ENCODE measurements around the gene CSAD.

Gene CSAD

GRCh38 chr12:53180220-53180930 is at the start of gene CSAD, which contains the start of gene ZNF740:
TSS of gene CSAD (minus strand) at chr12:53180925. CDS start at chr12:53173470, 7,455 bp downstream.
TSS of gene ZNF740 (plus strand) at chr12:53180722. CDS start at chr12:53181984, 1,262 bp downstream.
- peak; percentile 98 for DNase-seq

DNA sequence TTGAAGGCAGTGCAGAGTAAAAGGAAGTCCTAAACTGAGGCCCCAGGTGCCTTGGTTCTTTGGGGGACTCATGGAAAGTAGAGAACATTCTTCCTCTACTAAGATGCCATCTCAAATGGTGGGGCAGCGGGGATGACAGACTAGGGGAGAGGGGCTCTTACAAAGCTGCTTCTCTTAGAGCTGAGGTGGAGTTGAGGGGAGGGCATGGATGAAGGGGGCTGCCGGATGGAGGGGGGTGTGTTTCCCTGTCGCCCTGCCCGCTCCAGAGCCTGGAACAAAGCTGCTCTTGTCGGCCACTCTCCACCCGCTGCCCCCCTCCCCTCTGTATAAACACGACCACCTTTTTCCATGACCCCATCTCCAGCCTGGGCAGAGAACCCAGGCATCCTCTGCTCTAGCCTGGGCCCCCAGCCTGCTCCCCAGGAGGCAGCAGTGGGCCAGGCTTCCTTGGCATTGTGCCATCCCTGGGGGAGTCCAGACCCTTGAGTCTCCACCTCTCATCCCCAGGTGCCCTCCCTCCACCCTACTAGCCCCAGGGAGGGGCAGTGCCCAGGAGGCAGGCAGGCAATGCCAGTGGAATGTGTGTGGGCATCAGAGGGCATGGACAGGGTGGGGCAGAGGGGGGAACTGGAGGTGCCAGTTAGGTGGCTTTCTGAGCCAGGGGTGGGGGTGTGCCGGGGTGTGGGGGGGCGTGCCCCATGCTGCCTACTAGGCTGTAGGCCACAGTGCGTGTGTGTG is 49.6 kb upstream of the CSAD start:
- no peak for DNase-seq

DNA sequence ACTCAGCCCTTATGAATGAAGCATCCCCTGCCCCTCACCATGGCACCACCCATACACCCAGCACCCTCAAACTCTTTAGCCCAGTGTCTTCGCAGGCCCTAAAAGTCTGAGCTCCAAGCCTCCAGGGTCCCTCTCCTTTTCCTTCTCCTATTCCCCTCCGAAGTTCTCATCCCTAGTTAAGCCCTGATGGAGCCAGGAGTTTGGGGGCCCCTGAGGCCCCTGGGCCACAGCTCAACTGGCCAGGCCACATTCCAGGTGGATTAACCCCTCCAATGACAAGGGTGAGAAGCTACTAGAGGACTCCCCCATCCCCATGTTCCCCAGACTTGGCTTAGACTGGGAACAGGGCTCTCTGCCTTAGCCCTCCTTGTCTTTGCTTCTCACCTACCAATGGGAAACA is 48.7 kb upstream of the CSAD start:
- DNase-seq = no peak

DNA sequence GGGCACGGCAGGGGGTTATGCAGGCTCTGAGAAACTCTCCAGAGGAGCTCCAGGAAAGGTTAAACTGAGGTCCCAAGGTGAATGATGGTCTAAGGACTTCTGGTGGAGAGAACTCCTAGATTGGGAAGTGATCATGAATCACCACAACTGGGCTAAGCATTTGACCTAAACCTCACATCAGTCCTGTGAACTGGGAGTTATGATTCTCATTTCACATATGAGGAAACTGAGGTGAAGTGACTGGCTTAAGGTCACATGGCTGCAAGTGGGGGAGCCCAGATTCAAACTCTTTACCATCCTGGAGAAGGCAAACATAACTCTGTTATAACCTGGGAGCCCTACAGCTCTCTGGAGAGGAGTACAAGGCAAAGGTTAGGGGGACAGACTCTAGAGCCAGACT is 47.1 kb upstream of the CSAD start:
- DNase-seq = no peak

DNA sequence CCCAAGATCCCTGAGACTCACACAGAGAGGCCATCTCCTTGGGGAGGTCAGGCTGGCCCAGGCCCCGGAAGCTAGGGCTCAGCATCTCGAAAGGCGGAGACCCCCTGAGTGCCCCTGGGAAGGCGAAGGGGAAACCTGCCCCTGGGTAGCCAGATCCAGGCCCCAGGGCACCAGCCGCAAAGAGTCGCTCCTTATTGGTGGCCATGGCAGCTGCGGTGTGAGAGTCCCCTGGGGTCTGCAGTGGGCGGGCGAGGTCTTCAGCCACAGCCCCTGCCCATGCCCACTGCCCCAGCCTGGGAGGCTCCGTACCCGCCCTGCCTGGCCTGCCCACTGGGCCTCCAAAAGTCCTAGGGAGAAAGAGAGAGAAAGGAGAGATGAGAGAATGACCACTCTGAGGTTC is 46.6 kb upstream of the CSAD start:
- DNase-seq = no peak

- DNase-seq = no peak
These were observed 46.1 kb upstream of the CSAD start for GRCh38 chr12:53226815-53227214.

GRCh38 chr12:53225635-53226424 is 45.1 kb upstream of the CSAD start:
- no peak for DNase-seq

DNA sequence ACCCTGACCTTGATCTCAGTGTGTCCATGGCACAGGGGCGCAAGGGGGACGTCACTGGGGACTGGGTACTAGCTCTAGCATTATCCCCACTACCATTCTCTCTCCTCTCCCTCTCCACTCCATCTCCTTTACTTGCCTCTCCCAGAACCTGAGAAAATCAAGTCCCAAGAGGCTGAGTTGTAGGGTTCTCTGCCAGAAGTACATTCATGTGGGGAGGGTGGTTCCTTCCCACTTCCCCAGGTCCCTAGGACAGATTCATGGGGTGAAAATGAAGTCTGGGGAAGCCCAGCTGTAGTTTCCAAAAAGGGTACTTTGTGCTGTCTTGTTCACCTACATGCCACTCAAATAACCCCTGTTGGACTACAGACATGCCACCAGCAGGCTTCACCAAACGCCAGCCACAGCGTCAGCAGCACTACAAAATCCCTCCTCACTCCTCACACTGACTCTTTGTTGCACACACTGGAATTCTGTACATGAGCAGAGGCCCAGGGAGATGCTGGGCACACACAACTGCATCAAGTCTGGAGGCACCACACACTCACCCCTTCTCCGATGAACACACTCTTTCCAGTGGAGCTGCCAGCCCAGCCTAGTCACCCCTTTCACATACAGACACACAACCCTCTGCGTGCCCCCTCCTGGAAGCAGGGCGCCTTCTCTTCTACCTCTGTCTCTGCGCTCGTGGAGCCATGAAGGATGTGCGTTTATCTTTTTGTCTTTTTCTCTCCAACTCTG is 44.3 kb upstream of the CSAD start:
- no peak for DNase-seq

DNA sequence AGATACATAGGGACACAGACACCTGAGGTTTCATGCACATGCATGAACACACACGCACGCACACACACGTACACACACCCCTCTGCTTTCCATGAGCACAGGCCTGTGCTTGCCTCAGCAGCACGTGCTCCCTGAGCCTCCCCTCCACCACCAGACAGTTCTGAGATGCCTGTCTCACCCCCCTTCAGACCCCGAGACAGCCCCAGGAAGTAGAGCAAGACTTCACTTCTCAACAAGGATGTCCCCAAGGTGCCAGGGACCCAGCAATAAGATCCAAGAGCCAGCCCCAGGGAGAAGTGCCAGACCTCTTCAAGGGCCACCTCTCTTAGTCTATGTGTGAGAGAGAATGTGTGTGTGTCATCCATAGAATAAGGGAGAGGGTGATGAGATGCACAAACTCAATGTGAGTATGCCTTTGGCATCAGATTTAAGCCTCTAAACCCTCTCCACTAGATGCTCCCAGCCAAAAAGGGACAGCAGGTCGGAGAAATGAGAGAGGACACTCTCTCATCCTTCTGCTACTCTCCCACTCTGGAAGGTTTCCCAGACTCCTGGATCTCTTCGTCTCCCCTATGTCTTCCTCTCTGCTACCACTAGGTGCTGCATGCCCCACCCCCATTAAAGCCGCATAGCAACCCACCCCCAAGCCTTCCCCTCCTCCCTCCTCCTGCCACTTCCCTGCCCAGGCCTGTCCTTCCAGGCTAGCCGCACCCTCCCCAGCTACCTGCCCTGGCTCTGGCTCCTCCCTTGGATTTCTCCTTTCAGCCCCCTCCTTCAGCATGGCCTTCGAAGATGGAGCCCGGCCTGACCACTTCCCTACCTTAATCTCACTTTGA is 43.6 kb upstream of the CSAD start:
- no peak for DNase-seq

- no peak for DNase-seq
These were observed 42.8 kb upstream of the CSAD start for GRCh38 chr12:53223389-53224060.

GRCh38 chr12:53222806-53223261 is 42.1 kb upstream of the CSAD start:
- no peak for DNase-seq

GRCh38 chr12:53222170-53222721 is 41.5 kb upstream of the CSAD start:
- no peak for DNase-seq

- DNase-seq = peak; percentile 46
These were observed 40.7 kb upstream of the CSAD start for GRCh38 chr12:53221203-53222080.

DNA sequence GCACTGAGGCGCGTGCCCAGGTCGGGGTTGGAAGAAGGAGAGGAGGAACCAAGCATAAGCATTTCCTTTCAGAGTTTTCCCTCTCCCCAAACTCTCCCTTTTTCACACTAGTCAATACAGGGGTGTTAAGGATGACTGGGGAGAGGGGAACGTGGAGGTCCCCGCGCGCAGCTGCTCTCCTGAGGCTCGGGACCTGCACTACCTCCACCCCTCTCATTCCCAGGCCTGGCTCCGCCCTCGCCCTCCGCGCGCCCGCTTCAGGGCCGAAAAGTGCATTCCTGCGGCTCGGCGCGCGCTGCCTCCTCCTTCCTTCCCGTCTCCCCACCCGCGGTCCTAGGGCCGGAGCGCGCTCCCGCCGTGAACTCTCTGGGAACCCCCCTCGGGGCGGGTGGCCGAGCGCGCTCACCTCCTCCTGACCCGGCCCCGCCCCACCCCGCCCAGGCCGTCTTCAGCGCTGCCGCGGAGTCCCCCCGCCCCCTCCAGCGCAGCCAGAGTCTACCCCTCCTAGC is 40.0 kb upstream of the CSAD start:
- peak; percentile 77 for DNase-seq

GRCh38 chr12:53219956-53220693 is 39.4 kb upstream of the CSAD start:
- DNase-seq = no peak

DNA sequence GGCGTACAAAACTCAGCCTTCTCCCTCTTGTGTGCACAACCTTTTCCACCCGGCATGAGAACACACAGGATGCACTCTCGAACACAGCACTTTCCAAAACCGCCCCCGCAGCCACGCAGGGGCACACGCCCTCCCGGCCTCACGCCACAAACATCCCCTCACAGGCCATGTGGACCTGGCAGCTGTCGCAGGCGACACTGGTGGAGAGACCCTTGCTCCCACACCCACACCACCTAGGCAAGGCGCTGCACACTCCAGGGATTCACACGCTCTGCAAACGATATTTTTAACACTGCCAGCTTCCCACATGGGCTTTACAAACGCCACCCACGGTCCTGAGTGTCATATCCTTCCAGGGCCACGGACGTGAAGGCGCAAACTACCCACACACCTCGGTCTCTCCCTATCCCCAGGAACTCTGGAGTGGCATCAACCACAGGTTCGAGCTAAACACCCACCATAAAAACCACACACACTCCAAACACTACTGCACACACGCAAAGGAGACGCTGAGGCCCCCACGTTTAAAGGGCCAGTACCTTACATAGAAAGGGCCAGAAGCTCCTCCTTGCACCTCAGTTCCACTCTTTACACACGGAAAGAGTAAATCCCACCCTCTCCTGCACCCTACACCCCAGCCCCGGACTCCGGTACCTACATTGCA is 38.7 kb upstream of the CSAD start:
- DNase-seq = no peak

DNA sequence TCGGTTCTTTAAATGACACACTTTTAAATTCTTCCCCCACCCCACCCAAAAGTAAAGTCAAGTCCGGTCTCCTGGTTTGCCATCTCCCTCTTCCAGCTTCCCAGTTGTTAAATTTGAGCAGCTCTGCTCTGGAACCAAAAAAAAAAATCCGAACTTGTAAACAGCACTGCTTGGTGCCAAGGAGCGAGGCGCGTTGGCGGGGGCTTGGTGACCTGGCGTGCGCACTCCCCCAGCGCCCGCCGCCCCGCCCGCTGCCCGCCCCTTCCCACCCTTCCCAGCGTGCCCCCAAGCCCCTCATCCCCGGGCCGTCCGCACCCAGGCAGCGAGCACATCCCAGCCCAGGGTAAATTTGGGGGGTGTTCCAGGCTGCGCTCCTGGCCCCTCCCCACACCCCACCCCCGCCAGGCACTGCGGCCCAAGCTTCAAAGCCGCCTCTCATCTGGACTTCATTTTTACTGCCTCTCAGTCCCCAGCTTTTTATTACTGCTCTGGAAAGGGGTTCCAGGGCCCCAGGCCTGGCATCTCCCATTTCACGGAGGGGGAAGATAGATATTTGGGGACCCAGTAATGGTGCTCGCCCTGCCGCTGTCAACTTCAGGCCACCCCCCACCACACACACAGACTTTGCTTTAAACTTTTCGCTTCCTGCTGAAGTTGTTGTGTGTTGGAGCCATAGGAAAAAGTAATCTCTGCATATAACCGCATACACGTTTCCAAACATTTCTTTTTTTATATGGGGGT is 38.0 kb upstream of the CSAD start:
- no peak for DNase-seq

GRCh38 chr12:53217931-53218307 is 37.2 kb upstream of the CSAD start:
- no peak for DNase-seq

Measured in NCI-H2029 (cell line).